CD14-positive monocyte (primary cell): Measurements from ENCODE around the gene PARP2. TPM values are rescaled to one million over a fixed set of nuclear protein-coding genes. Genes with fewer than 3 reads are reported as not detected.

Source experiments
- DNase-seq, 3 donors: peaks; one replicate each; pipeline ENCODE4 v3.0.0-alpha.2; 2011 to 2022
- H2AFZ ChIP-seq: 2 replicates; pipeline ENCODE4 v1.6.0; 2012; ENCODE audit warnings: mild to moderate bottlenecking, low read depth, low read length, inconsistent platforms; ENCODE audit not compliant: insufficient read depth, poor library complexity, severe bottlenecking
- H3K27ac ChIP-seq, 2 donors: 1 replicate in 1 of 2; 2 replicates in 1 of 2; pipeline ENCODE4 v1.5.1; 2012 to 2013; ENCODE audit warnings: low read length in 2 of 2, control low read depth in 1 of 2, inconsistent platforms in 1 of 2, low read depth in 1 of 2, mild to moderate bottlenecking in 1 of 2
- H3K27me3 ChIP-seq, 2 donors: one replicate each; pipeline versions ENCODE4 v1.6.0 to v1.6.1; 2011 to 2013; ENCODE audit warnings: low read length in 2 of 2; ENCODE audit not compliant: control insufficient read depth in 2 of 2, insufficient read depth in 2 of 2
- H3K36me3 ChIP-seq, 2 donors: replicated peaks in 1 of 2; 1 replicate in 1 of 2; 2 replicates in 1 of 2; pipeline versions ENCODE4 v1.5.1 to v1.6.1; 2012 to 2013; ENCODE audit warnings: low read length in 2 of 2, control low read depth in 1 of 2, inconsistent platforms in 1 of 2, mild to moderate bottlenecking in 1 of 2; ENCODE audit not compliant: insufficient read depth in 2 of 2, control insufficient read depth in 1 of 2
- H3K4me1 ChIP-seq, 2 donors: 1 replicate in 1 of 2; 2 replicates in 1 of 2; pipeline versions ENCODE4 v1.5.1 to v1.6.1; 2012 to 2013; ENCODE audit warnings: low read length in 2 of 2, control low read depth in 1 of 2, inconsistent platforms in 1 of 2, mild to moderate bottlenecking in 1 of 2, moderate library complexity in 1 of 2; ENCODE audit not compliant: insufficient read depth in 2 of 2, control insufficient read depth in 1 of 2
- H3K4me2 ChIP-seq: replicated peaks from 2 replicates; pipeline ENCODE3; 2012; ENCODE audit warnings: low read length, moderate library complexity, mild to moderate bottlenecking; ENCODE audit not compliant: poor library complexity, severe bottlenecking; ENCODE audit errors: extremely low read depth
- H3K4me3 ChIP-seq, 3 experiments: fragments of 200-600 bp in 1 of 3; sonication (generic) in 1 of 3; replicated peaks in 1 of 3; 1 replicate in 2 of 3; 2 replicates in 1 of 3; pipeline ENCODE4 v1.5.1; 2011 to 2013; ENCODE audit warnings: low read length in 3 of 3, mild to moderate bottlenecking in 3 of 3, control low read depth in 2 of 3, low read depth in 2 of 3, inconsistent platforms in 1 of 3, moderate library complexity in 1 of 3
- H3K79me2 ChIP-seq: 2 replicates; pipeline ENCODE4 v1.6.0; 2012; ENCODE audit warnings: mild to moderate bottlenecking, control low read depth, inconsistent platforms, low read length, moderate library complexity; ENCODE audit not compliant: insufficient read depth
- H3K9ac ChIP-seq: 2 replicates; pipeline ENCODE4 v1.6.0; 2017; ENCODE audit warnings: low read length, mild to moderate bottlenecking; ENCODE audit not compliant: insufficient read depth, poor library complexity, severe bottlenecking
- H3K9me3 ChIP-seq, 2 donors: replicated peaks in 1 of 2; 1 replicate in 1 of 2; 2 replicates in 1 of 2; pipeline versions ENCODE4 v1.5.1 to v1.6.1; 2012 to 2013; ENCODE audit warnings: low read length in 2 of 2, control low read depth in 1 of 2; ENCODE audit not compliant: control insufficient read depth in 1 of 2, insufficient read depth in 1 of 2
- H4K20me1 ChIP-seq: 2 replicates; pipeline ENCODE4 v1.6.0; 2012; ENCODE audit warnings: mild to moderate bottlenecking, low read length, control low read depth, moderate library complexity; ENCODE audit not compliant: insufficient read depth
- H3K27ac Mint-ChIP-seq, 7 donors: one replicate each; pipeline ENCODE4 v1.8.0; 2020; ENCODE audit warnings: mild to moderate bottlenecking in 7 of 7, mixed read lengths in 7 of 7, moderate library complexity in 6 of 7, inconsistent platforms in 2 of 7
- H3K27me3 Mint-ChIP-seq, 3 donors: one replicate each; pipeline ENCODE4 v1.8.0; 2021 to 2022; ENCODE audit warnings: low read depth in 3 of 3, mild to moderate bottlenecking in 3 of 3, mixed read lengths in 3 of 3, moderate library complexity in 3 of 3, inconsistent platforms in 1 of 3
- H3K36me3 Mint-ChIP-seq, 2 donors: one replicate each; pipeline ENCODE4 v1.8.0; 2020; ENCODE audit warnings: mixed read lengths in 2 of 2, inconsistent platforms in 1 of 2, mild to moderate bottlenecking in 1 of 2
- H3K4me1 Mint-ChIP-seq: one replicate; pipeline ENCODE4 v1.8.0; 2020; ENCODE audit warnings: mild to moderate bottlenecking, mixed read lengths
- H3K4me3 Mint-ChIP-seq, 2 donors: one replicate each; pipeline ENCODE4 v1.8.0; 2020; ENCODE audit warnings: mild to moderate bottlenecking in 2 of 2, mixed read lengths in 2 of 2, moderate library complexity in 1 of 2
- H3K9me3 Mint-ChIP-seq, 7 donors: one replicate each; pipeline ENCODE4 v1.8.0; 2020 to 2022; ENCODE audit warnings: mixed read lengths in 7 of 7, mild to moderate bottlenecking in 6 of 7, moderate library complexity in 6 of 7, inconsistent platforms in 2 of 7
- CTCF ChIP-seq: fragments of 200-600 bp; IDR thresholded peaks from one replicate; pipeline ENCODE4 v1.8.0; 2022; ENCODE audit warnings: antibody characterized with exemption, mild to moderate bottlenecking
- WGBS: methylation state at CpG from one replicate; pipeline ENCODE4 v1.1.5; 2013; ENCODE audit warnings: missing lambda C conversion rate; ENCODE audit not compliant: insufficient coverage; 5-methylcytosine and 5-hydroxymethylcytosine counted together
- intact Hi-C, 2 donors: fragments of 100-400 bp; cut with micrococcal nuclease; formaldehyde crosslinking; loops; one replicate each; pipeline versions ENCODE4 v1.15.0 to v1.15.1; 2023
- polyA plus RNA-seq, 3 donors: library from polyadenylated mRNA; depleted of rRNA in 1 of 3; unstranded in 2 of 3; stranded (reverse) in 1 of 3; fragments of 300-500 nt in 2 of 3; fragments of >200 nt in 1 of 3; fragmentation: Illumina TruSeq in 2 of 3; gene quantifications; 1 replicate in 2 of 3; 2 replicates in 1 of 3; pipeline ENCODE4 v1.2.3, GENCODE V29; 2012 to 2021

The PARP2 gene
- polyA plus RNA-seq, 3 donors = 1.8 to 7.3 (median 3.9) TPM

DNA sequence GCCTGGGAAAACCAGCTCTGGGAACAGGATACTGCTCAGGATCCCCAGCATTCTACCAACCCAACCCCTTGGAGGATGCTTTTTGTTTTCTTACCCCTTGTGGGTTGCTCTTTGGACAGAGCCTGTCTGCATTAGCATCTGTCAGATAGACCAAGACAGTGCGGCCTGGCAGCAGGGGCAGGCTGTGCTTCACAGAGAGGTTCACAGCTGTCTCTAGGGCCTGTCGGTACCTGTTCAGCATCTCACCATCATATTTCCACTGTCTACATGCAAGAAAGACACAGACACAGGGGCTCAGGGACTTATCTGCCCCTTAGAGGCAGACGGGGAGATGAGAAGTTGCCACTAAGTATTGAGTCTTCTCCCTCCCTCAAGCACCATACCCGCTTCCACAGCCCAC, 48.1 kb downstream of the PARP2 start:
- Histone ChIP-seq H3K9me3 (no peaks in the 10 kb centered on the region), H4K20me1 (peaks cover 48% of the 10 kb centered on the region), H3K36me3 (peaks cover 86 to 91% of the 10 kb centered on the region in 2 donors), H3K27me3 (no peaks in the 10 kb centered on the region), H3K4me3 (no peak overlapping the region), H3K9ac (no peak overlapping the region), H3K4me2 (no peak overlapping the region), H3K79me2 (no peaks in the 10 kb centered on the region), H2AFZ (no peak overlapping the region), H3K27ac (no peak overlapping the region), H3K4me1 (peaks cover 12 to 16% of the 10 kb centered on the region in 2 donors)
- Mint-ChIP-seq H3K4me1 (peaks cover 14% of the 10 kb centered on the region), H3K4me3 (no peak overlapping the region), H3K9me3 (no peaks in the 10 kb centered on the region), H3K27ac (no peak overlapping the region), H3K36me3 (peaks cover 82 to 97% of the 10 kb centered on the region in 2 donors), H3K27me3 (no peaks in the 10 kb centered on the region)
- 100% methylated on average over 2 of the region's 4 CpGs for WGBS
- TF ChIP-seq CTCF = no peak
- DNase-seq = no peak
- intact Hi-C loops = no loop called here

DNA sequence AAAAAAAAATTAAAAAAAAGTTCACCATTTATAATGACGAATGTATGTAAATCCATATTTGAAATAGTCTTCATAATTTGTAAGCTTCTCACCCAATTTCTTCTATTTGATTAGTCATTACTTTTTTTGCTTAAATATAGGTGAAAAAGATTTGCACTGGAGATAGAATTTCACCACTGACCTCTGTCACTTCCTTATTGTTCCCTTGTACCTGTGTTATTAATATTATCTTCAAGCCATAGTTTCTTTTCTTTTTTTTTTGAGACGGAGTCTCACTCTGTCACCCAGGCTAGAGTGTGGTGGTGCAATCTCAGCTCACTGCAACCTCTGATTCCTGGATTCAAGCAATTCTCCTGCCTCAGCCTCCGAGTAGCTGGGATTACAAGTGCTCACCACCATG, 54.1 kb downstream of the PARP2 start:
- no CpG with 5 or more reads among the region's 3 CpGs for WGBS
- Histone ChIP-seq H2AFZ (no peak overlapping the region), H3K9me3 (no peaks in the 10 kb centered on the region), H3K4me2 (no peak overlapping the region), H3K36me3 (peaks cover 93 to 95% of the 10 kb centered on the region in 2 donors), H3K27me3 (no peaks in the 10 kb centered on the region), H3K4me3 (no peak overlapping the region), H3K9ac (no peak overlapping the region), H3K27ac (no peak overlapping the region), H4K20me1 (peaks cover 72% of the 10 kb centered on the region), H3K79me2 (no peaks in the 10 kb centered on the region), H3K4me1 (no peaks in the 10 kb centered on the region)
- H3K27me3 Mint-ChIP-seq = no peaks in the 10 kb centered on the region
- H3K4me1 Mint-ChIP-seq = no peaks in the 10 kb centered on the region
- no peak overlapping the region for H3K4me3 Mint-ChIP-seq
- TF ChIP-seq CTCF = no peak
- H3K36me3 Mint-ChIP-seq = peaks cover 74 to 93% of the 10 kb centered on the region in 2 donors
- intact Hi-C loops = no loop called here
- no peaks in the 10 kb centered on the region for H3K9me3 Mint-ChIP-seq
- H3K27ac Mint-ChIP-seq = peak overlapping the region in 2 of 7 donors; percentile 52 to 73
- DNase-seq = no peak
